Osteoblast (primary cell): ENCODE data around the gene DKK2. TPM values are rescaled to one million over a fixed set of nuclear protein-coding genes. Genes with fewer than 3 reads are reported as not detected.

ENCODE experiments used
- DNase-seq: peaks from one replicate; pipeline ENCODE4 v3.0.0; 2011; ENCODE audit warnings: low spot score, mixed read lengths; ENCODE audit not compliant: insufficient read length; ENCODE audit errors: missing footprints
- H2AFZ ChIP-seq: 2 replicates; pipeline ENCODE4 v1.6.0; 2011; ENCODE audit warnings: mild to moderate bottlenecking, low read length
- H3K27ac ChIP-seq: 2 replicates; pipeline ENCODE4 v1.5.1; 2011; ENCODE audit warnings: mild to moderate bottlenecking, low read depth, low read length, moderate library complexity
- H3K27me3 ChIP-seq: 2 replicates; pipeline ENCODE4 v1.6.0; 2012; ENCODE audit warnings: mild to moderate bottlenecking, control low read depth, inconsistent platforms, low read length, moderate library complexity; ENCODE audit not compliant: insufficient read depth
- H3K36me3 ChIP-seq: 2 replicates; pipeline ENCODE4 v1.5.1; 2011; ENCODE audit warnings: mild to moderate bottlenecking, low read length, control low read depth, moderate library complexity; ENCODE audit not compliant: insufficient read depth
- H3K4me1 ChIP-seq: 2 replicates; pipeline ENCODE4 v1.5.1; 2011; ENCODE audit warnings: mild to moderate bottlenecking, low read length, control low read depth, moderate library complexity; ENCODE audit not compliant: insufficient read depth
- H3K4me2 ChIP-seq: 2 replicates; pipeline ENCODE4 v1.6.0; 2011; ENCODE audit warnings: mild to moderate bottlenecking, low read length; ENCODE audit not compliant: insufficient read depth
- H3K4me3 ChIP-seq: fragments of 200-600 bp; sonication (generic); 3 replicates; pipeline ENCODE4 v1.5.1; 2012; ENCODE audit warnings: mild to moderate bottlenecking, low read length, inconsistent platforms; ENCODE audit not compliant: insufficient read depth
- H3K79me2 ChIP-seq: 2 replicates; pipeline ENCODE4 v1.6.0; 2012; ENCODE audit warnings: mild to moderate bottlenecking, low read length, control low read depth, inconsistent platforms; ENCODE audit not compliant: insufficient read depth
- H3K9me3 ChIP-seq: 2 replicates; pipeline ENCODE4 v1.5.1; 2011; ENCODE audit warnings: low read depth, low read length, control low read depth
- H4K20me1 ChIP-seq: 2 replicates; pipeline ENCODE4 v1.6.0; 2012; ENCODE audit warnings: mild to moderate bottlenecking, low read length, control low read depth; ENCODE audit not compliant: insufficient read depth
- CTCF ChIP-seq: IDR thresholded peaks from 2 replicates; pipeline ENCODE4 v1.5.1; 2011; ENCODE audit warnings: mild to moderate bottlenecking, low read depth, low read length, moderate library complexity; ENCODE audit errors: extremely low read depth
- total RNA-seq: library from RNA; depleted of rRNA; stranded (reverse); fragments of >200 nt; gene quantifications from 2 replicates; pipeline ENCODE4 v1.2.3, GENCODE V29; 2012

Gene DKK2
- total RNA-seq, 1 donor, result not detected

GRCh38 chr4:107017443-107018343 lies 18.4 kb downstream of the DKK2 start:
- no peaks in the 10 kb centered on the region for H3K36me3 ChIP-seq
- H3K27ac ChIP-seq, result no peak overlapping the region
- no peaks in the 10 kb centered on the region for H4K20me1 ChIP-seq
- H3K4me3 ChIP-seq, result no peak overlapping the region
- H3K27me3 ChIP-seq, result no peaks in the 10 kb centered on the region
- H3K4me2 ChIP-seq, result no peak overlapping the region
- no peaks in the 10 kb centered on the region for H3K9me3 ChIP-seq
- H2AFZ ChIP-seq, result no peak overlapping the region
- DNase-seq, result no peak
- H3K79me2 ChIP-seq, result no peaks in the 10 kb centered on the region
- no peaks in the 10 kb centered on the region for H3K4me1 ChIP-seq
- no peak for TF ChIP-seq CTCF

GRCh38 chr4:107011312-107011711 lies 24.8 kb downstream of the DKK2 start:
- TF ChIP-seq CTCF, result no peak
- H3K27me3 ChIP-seq, result no peaks in the 10 kb centered on the region
- H4K20me1 ChIP-seq, result no peaks in the 10 kb centered on the region
- no peak overlapping the region for H2AFZ ChIP-seq
- H3K79me2 ChIP-seq, result no peaks in the 10 kb centered on the region
- H3K4me2 ChIP-seq, result no peak overlapping the region
- H3K9me3 ChIP-seq, result no peaks in the 10 kb centered on the region
- no peaks in the 10 kb centered on the region for H3K4me1 ChIP-seq
- H3K27ac ChIP-seq, result no peak overlapping the region
- no peak overlapping the region for H3K4me3 ChIP-seq
- no peak for DNase-seq
- no peaks in the 10 kb centered on the region for H3K36me3 ChIP-seq

- no peak overlapping the region for H3K4me3 ChIP-seq
- H3K4me2 ChIP-seq, result no peak overlapping the region
- DNase-seq, result no peak
- H3K27me3 ChIP-seq, result no peaks in the 10 kb centered on the region
- no peaks in the 10 kb centered on the region for H4K20me1 ChIP-seq
- H3K36me3 ChIP-seq, result no peaks in the 10 kb centered on the region
- no peaks in the 10 kb centered on the region for H3K4me1 ChIP-seq
- H3K9me3 ChIP-seq, result no peaks in the 10 kb centered on the region
- H3K79me2 ChIP-seq, result no peaks in the 10 kb centered on the region
- TF ChIP-seq CTCF, result no peak
- H3K27ac ChIP-seq, result no peak overlapping the region
- H2AFZ ChIP-seq, result no peak overlapping the region
Measured at GRCh38 chr4:107009196-107009968, 26.7 kb downstream of the DKK2 start.

GRCh38 chr4:107008115-107008514 lies 28.0 kb downstream of the DKK2 start:
- no peak overlapping the region for H2AFZ ChIP-seq
- no peak for DNase-seq
- no peaks in the 10 kb centered on the region for H3K36me3 ChIP-seq
- H3K4me3 ChIP-seq, result no peak overlapping the region
- H3K9me3 ChIP-seq, result no peaks in the 10 kb centered on the region
- H3K27ac ChIP-seq, result no peak overlapping the region
- H3K4me1 ChIP-seq, result no peaks in the 10 kb centered on the region
- H3K79me2 ChIP-seq, result no peaks in the 10 kb centered on the region
- TF ChIP-seq CTCF, result no peak
- H3K27me3 ChIP-seq, result no peaks in the 10 kb centered on the region
- H4K20me1 ChIP-seq, result no peaks in the 10 kb centered on the region
- H3K4me2 ChIP-seq, result no peak overlapping the region
